ENCODE data around the gene GNG14.
"Not testable (repeated sequence)": the region's sequence is repeated elsewhere in the genome, so short reads cannot be mapped to it uniquely, and the experiment has no call there.

The GNG14 gene

DNA sequence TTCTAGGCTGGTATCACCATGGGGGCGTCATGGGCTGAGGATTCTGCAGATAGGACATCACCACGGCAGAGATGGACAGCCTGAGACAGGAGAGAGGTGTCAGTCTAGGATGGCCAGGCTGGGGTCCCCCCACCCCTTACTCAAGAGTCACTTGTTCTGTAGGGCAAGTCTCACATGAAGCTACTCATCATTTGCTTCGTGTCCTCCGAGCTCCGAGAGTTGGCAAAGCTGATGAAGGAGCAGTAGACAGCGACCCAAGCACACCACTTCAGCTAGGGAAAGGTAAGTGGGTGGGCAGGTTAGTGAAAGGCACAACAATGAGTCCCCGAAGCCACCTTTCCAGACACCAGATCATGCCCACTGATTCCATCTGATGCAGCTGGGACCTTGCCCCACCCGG lies 19.5 kb upstream of the GNG14 start:
- DNase-seq = no peak

- no peak for DNase-seq
Measured at GRCh38 chr19:12668932-12669269, 18.9 kb upstream of the GNG14 start.

- DNase-seq = peak; percentile 91
Measured at GRCh38 chr19:12669270-12670158, 18.3 kb upstream of the GNG14 start.

DNA sequence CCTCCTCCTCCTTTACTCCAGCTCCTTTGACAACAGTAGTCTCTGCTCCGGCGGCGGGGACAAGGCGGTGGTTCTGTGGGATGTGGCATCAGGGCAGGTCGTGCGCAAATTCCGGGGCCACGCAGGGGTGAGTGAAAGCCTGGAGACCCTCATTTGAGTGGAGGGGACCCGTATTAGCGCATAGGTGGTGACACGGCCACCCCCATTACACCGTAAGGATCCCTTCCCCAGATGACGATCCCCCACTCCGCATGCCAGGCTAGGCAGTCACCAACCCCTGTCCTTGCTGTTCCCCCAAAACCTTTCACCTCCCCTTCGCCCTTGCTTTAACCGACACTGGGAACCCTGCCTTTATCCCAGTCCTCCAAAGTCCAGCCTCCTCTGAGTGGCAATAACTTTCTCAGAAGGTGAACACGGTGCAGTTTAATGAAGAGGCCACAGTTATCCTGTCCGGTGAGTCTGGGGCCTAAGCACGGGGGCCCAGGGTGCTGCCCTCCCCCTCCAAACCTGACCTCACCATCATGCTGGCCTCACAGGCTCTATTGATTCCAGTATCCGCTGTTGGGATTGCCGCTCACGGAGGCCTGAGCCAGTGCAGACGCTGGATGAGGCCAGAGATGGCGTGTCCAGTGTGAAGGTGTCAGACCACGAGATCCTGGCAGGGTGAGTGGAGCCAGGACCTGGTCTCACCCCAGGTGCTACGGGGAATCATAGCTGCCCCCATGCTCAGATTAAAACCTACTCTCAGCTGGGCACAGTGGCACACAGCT lies 17.5 kb upstream of the GNG14 start:
- no peak for DNase-seq

DNA sequence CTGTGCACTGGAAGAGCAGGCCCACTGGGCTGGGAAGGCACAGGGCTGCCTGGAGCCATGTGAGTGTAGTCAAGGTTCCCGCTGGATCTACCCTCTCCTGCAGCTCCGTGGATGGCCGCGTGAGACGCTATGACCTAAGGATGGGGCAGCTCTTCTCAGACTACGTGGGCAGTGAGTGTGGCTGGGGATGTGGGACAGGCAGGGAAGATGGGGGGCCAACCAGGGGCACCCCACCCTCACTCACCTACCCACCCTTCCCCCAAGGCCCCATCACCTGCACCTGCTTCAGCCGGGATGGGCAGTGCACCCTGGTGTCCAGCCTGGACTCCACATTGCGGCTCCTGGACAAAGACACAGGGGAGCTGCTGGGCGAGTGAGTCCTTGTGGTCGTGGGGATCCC lies 15.1 kb upstream of the GNG14 start:
- DNase-seq = no peak

- no peak for DNase-seq
Measured at GRCh38 chr19:12675399-12675798, 12.4 kb upstream of the GNG14 start.

DNA sequence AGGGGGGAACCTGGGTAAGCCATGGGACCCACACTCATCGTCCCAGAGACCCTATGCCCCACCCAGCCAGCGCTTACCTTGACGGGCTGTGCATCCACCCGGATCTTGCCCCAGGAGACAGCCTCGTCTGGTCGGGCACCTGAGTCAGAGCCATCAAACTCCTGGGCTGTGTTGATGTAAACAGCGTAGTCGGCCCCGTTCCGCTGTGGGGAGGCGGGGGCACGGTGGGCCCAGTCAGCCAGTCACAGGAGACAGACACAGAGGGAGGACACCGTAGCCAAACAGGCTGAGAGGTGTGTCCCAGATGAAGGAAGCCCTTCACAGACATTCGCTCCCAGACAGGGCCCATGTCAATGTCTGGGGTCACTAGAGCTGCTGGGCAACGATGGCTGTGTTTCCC lies 11.9 kb upstream of the GNG14 start:
- no peak for DNase-seq

DNA sequence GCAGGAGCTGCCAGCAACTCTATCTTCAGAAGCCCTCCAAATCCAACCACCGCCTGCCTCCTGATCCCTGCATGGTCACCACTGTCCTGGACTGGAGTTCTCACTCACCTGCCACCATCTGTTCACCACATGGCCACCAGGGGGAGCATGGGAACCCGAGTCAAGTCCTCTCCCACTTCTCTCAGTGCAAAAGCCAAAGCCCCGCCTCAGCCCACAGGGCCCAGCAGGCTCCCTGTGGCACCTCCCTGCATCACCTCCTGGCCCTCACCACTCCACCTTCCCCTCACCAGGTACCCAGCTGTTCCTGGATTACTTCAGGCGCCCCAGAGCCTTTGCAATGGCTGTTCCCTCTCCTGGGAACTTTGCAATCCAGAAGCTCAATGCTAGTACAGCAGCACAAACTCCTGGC lies 11.4 kb upstream of the GNG14 start:
- peak; percentile 96 for DNase-seq

GRCh38 chr19:12676928-12677327 lies 10.9 kb upstream of the GNG14 start:
- no peak for DNase-seq

- DNase-seq = not testable (repeated sequence)
Measured at GRCh38 chr19:12678039-12678438, 9.8 kb upstream of the GNG14 start.

DNA sequence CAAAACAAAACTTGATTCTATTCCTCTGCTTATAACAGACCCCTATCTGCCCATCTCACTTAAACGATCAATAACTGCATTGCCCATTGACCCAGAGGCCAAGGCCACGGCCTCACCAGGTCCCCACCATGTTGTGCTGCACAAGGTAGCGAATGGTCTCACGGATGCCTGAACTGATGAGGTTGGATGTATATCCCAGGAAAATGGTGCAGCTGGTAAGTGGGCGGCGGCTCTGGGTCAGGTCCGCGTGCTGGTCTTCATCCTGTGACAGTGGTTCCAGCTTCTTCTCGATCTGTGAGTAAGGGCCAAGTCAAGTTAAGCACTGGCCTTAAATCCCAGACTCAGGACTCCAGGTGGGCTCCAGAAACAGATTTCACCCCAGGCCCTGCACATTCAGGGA lies 7.8 kb upstream of the GNG14 start:
- DNase-seq = no peak

GRCh38 chr19:12681074-12681987 lies 6.5 kb upstream of the GNG14 start, which contains the start of gene DHPS:
DHPS (minus strand) TSS chr19:12681880; CDS start chr19:12681766, 114 bp downstream.
- DNase-seq = peak; percentile 93

DNA sequence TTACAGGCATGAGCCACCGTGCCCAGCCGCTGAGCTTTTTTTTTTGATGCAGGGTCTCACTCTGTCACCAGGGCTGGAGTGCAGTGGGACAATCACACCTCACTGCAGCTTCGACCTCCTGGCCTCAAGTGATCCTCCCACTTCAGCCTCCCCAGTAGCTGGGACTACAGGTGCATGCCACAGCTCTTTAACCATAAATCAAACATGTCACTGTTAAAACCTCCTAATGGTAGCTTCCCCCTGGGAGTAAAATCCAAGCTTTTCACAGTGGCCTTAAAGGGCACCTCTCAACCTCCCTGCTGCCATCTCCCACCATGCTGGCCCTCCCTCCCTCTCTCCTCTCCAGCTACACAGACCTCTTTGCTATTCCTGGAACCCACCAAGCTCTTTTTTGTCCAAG lies 2.0 kb upstream of the GNG14 start:
- no peak for DNase-seq

DNA sequence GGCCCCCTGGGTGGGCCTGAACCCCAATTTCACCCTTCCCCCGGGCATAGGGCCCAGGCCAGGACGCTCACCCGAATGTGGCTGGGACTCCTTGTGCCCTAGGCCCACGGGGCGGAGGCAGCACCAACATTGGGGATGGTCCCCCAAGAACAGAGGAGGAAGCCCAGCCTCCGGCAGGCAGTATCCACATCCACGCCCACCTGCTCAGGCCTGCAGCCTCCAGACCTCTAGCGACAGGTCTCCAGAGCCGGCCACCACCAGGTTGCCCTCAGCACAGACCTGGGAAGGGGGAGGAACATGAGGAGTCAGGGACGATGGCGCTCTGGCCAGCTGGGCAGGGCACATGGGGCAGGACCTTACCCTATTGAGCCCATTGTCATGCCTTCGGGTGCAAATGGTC lies 1.2 kb downstream of the GNG14 start:
- no peak for DNase-seq

GRCh38 chr19:12689581-12690216 lies 1.9 kb downstream of the GNG14 start:
- DNase-seq = no peak

DNA sequence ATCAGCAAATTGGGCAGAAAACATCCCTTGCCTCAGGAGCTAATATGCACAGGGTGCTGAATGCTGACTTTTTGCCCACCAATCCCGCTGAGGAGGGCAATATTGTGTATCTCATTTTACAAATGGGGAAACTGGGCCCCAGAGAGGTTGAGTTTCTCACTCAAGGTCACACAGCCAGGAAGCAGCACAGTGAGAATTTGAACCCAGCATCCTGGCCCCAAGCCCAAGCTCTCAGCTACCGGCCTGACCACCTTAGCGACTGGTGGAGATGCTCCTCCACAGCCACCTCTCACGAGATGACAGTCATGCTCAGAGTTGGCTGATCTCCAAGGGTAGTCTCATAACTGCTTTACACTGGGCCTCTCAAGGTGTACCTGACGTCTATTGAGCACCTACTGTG lies 5.2 kb downstream of the GNG14 start:
- no peak for DNase-seq

- no peak for DNase-seq
Measured at GRCh38 chr19:12694641-12695040, 6.8 kb downstream of the GNG14 start.

GRCh38 chr19:12695096-12695495 lies 7.3 kb downstream of the GNG14 start:
- DNase-seq = no peak

DNA sequence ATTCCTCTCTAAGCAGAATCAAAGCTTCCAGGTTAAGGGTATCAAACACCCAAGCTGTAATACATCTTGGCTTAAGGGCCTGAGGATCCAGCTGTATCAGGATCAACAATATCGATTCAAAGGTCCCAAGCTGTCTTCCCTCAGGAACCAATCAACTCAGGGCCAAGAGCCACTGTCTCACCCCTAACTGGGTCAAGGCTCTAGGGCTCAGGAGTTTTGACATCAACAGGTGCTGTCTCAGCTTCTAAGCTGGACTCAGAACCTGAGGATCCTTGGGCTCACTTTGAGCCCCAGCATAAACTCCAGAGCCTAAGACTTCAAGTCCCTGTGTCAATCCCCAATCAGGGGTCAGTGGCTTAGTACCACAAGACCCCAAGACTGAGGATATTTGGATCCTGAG lies 7.7 kb downstream of the GNG14 start:
- no peak for DNase-seq

DNA sequence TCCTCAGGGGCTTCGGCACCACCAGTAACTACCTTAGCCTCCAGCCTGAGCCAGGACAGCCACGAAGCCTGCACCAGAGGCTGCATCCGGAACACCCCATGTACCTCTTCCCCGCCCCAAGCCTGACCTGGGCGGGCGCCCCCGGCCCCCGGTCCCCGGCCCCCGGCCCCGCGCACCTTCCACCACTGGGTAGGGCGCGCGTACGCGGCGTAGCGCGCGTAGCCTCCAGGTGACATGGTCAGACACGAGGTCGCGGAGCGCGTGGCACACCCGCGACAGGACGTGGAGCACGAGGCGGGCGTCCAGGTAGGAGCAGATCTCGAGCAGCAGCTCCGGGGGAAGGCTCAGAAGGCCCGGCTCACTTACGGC lies 8.2 kb downstream of the GNG14 start:
- DNase-seq = no peak

- peak; percentile 100 for DNase-seq
Measured at GRCh38 chr19:12696366-12697335, 8.9 kb downstream of the GNG14 start, which contains the start of gene FBXW9. FBXW9 (minus strand) TSS chr19:12696631; CDS start chr19:12696581, 50 bp downstream.
